Hepatocyte (in vitro differentiated cells): ENCODE measurements around the gene LRRC63. TPM values are rescaled to one million over a fixed set of nuclear protein-coding genes. Genes with fewer than 3 reads are reported as not detected.

ENCODE experiments used
- DNase-seq: peaks from one replicate; pipeline ENCODE4 v3.0.0-alpha.2; 2016; ENCODE audit warnings: low spot score
- H2AFZ ChIP-seq: fragments of 200-600 bp; sonication (generic); 2 replicates; pipeline ENCODE4 v1.6.0; 2016; ENCODE audit warnings: antibody characterized with exemption, mild to moderate bottlenecking
- H3K27ac ChIP-seq: fragments of 200-600 bp; sonication (generic); 2 replicates; pipeline ENCODE4 v1.5.1; 2016; ENCODE audit warnings: mild to moderate bottlenecking
- H3K27me3 ChIP-seq: fragments of 200-600 bp; sonication (generic); 2 replicates; pipeline ENCODE4 v1.6.1; 2016
- H3K36me3 ChIP-seq: fragments of 200-600 bp; sonication (generic); replicated peaks from 2 replicates; pipeline ENCODE4 v1.5.1; 2016; ENCODE audit warnings: low read depth; ENCODE audit not compliant: insufficient read depth
- H3K4me1 ChIP-seq: fragments of 200-600 bp; sonication (generic); 2 replicates; pipeline ENCODE4 v1.5.1; 2016; ENCODE audit warnings: mild to moderate bottlenecking, moderate library complexity; ENCODE audit not compliant: insufficient read depth
- H3K4me2 ChIP-seq: fragments of 200-600 bp; sonication (generic); 2 replicates; pipeline ENCODE4 v1.6.0; 2016
- H3K4me3 ChIP-seq: fragments of 200-600 bp; sonication (generic); 2 replicates; pipeline ENCODE4 v1.5.1; 2016; ENCODE audit warnings: mild to moderate bottlenecking
- H3K79me2 ChIP-seq: fragments of 200-600 bp; sonication (generic); 2 replicates; pipeline ENCODE4 v1.6.0; 2017; ENCODE audit warnings: mild to moderate bottlenecking
- H3K9me2 ChIP-seq: fragments of 200-600 bp; sonication (generic); replicated peaks from 2 replicates; pipeline ENCODE4 v1.6.0; 2017; ENCODE audit warnings: mild to moderate bottlenecking; ENCODE audit not compliant: insufficient read depth
- H3K9me3 ChIP-seq: fragments of 200-600 bp; sonication (generic); 2 replicates; pipeline ENCODE4 v1.5.1; 2016; ENCODE audit warnings: low read depth, mild to moderate bottlenecking
- H4K20me1 ChIP-seq: fragments of 200-600 bp; sonication (generic); 2 replicates; pipeline ENCODE4 v1.6.0; 2016; ENCODE audit warnings: mild to moderate bottlenecking; ENCODE audit not compliant: insufficient read depth, poor library complexity, severe bottlenecking
- CTCF ChIP-seq: fragments of 200-600 bp; sonication (generic); IDR thresholded peaks from 2 replicates; pipeline ENCODE4 v1.5.1; 2016; ENCODE audit warnings: antibody characterized with exemption, mild to moderate bottlenecking; ENCODE audit not compliant: poor library complexity
- EZH2 ChIP-seq: fragments of 200-600 bp; sonication (generic); IDR thresholded peaks from 2 replicates; pipeline ENCODE4 v1.6.1; 2016; ENCODE audit warnings: antibody characterized with exemption, mild to moderate bottlenecking, borderline replicate concordance
- EZH2phosphoT487 ChIP-seq: fragments of 200-600 bp; sonication (generic); IDR thresholded peaks from one replicate; pipeline ENCODE4 v1.6.1; 2018; ENCODE audit warnings: antibody characterized with exemption, mild to moderate bottlenecking, low read depth, moderate library complexity; ENCODE audit not compliant: unreplicated experiment, severe bottlenecking
- WGBS: methylation state at CpG from one replicate; pipeline ENCODE4 v1.1.6; 2016; ENCODE audit warnings: low lambda C conversion rate; ENCODE audit errors: missing lambda C conversion rate; 5-methylcytosine and 5-hydroxymethylcytosine counted together
- polyA plus RNA-seq: library from polyadenylated mRNA; unstranded; fragments of >200 nt; fragmentation: Nextera tagmentation; extraction: Ambion mirVana; gene quantifications from 2 replicates; pipeline ENCODE4 v1.2.1, GENCODE V29; 2016
- total RNA-seq: library from RNA; depleted of rRNA; stranded (reverse); fragments of >200 nt; gene quantifications from 2 replicates; pipeline ENCODE4 v1.2.3, GENCODE V29; 2014

LRRC63 gene
- total and polyA plus RNA-seq, 2 experiments from 2014 or later: not detected

GRCh38 chr13:46185634-46186033, 26.1 kb upstream of the LRRC63 start:
- H3K36me3 ChIP-seq: no peaks in the 10 kb centered on the region
- no peak overlapping the region for H2AFZ ChIP-seq
- H3K4me3 ChIP-seq: no peak overlapping the region
- no peaks in the 10 kb centered on the region for H3K9me3 ChIP-seq
- no peaks in the 10 kb centered on the region for H3K27me3 ChIP-seq
- H3K4me1 ChIP-seq: no peaks in the 10 kb centered on the region
- H3K27ac ChIP-seq: no peak overlapping the region
- TF ChIP-seq CTCF: no peak
- H3K79me2 ChIP-seq: no peaks in the 10 kb centered on the region
- no peak overlapping the region for H3K4me2 ChIP-seq
- 75% methylated on average over 4 of the region's 4 CpGs for WGBS
- H3K9me2 ChIP-seq: no peaks in the 10 kb centered on the region
- H4K20me1 ChIP-seq: no peaks in the 10 kb centered on the region
- DNase-seq: no peak

- TF ChIP-seq EZH2: no peak
- TF ChIP-seq EZH2phosphoT487: no peak
- TF ChIP-seq CTCF: no peak
- H3K4me2 ChIP-seq: no peak overlapping the region
- no peaks in the 10 kb centered on the region for H3K9me2 ChIP-seq
- H4K20me1 ChIP-seq: no peaks in the 10 kb centered on the region
- H3K27me3 ChIP-seq: no peaks in the 10 kb centered on the region
- H3K79me2 ChIP-seq: no peaks in the 10 kb centered on the region
- no peaks in the 10 kb centered on the region for H3K36me3 ChIP-seq
- DNase-seq: no peak
- no peaks in the 10 kb centered on the region for H3K4me1 ChIP-seq
- WGBS: 4% methylated on average over 1 of the region's 1 CpG
- H3K27ac ChIP-seq: no peak overlapping the region
- no peak overlapping the region for H2AFZ ChIP-seq
- no peaks in the 10 kb centered on the region for H3K9me3 ChIP-seq
- H3K4me3 ChIP-seq: no peak overlapping the region
These were observed 19.3 kb upstream of the LRRC63 start for GRCh38 chr13:46192412-46192811.

DNA sequence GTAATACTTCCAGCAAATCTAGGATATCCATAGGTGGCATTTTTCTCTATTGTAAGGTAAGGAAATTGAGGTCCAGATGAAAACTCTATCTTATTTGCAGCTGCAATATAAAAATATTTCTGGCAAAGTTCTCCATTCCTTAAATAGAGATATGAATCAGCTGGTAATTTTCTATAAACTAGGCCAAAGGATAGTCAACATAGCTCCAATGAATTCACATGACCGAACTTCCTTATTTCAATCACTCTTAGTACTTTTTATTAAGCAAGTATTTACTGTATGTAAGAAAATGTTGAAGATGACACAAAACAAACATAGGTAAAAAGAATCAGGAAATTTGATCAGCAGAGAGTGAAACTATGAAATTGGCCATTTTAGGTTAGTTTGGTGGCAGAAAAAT, 16.7 kb upstream of the LRRC63 start:
- Histone ChIP-seq H3K9me2 (no peaks in the 10 kb centered on the region), H3K79me2 (no peaks in the 10 kb centered on the region), H3K27ac (no peak overlapping the region), H4K20me1 (no peaks in the 10 kb centered on the region), H3K4me2 (no peak overlapping the region), H3K4me1 (no peaks in the 10 kb centered on the region), H3K36me3 (no peaks in the 10 kb centered on the region), H3K9me3 (no peaks in the 10 kb centered on the region), H3K27me3 (no peaks in the 10 kb centered on the region), H2AFZ (no peak overlapping the region), H3K4me3 (no peak overlapping the region)
- 93% methylated on average over 1 of the region's 1 CpG for WGBS
- no peak for TF ChIP-seq CTCF
- no peak for TF ChIP-seq EZH2
- TF ChIP-seq EZH2phosphoT487: no peak
- no peak for DNase-seq

GRCh38 chr13:46197299-46198048, 14.3 kb upstream of the LRRC63 start:
- Histone ChIP-seq H3K4me3 (no peak overlapping the region), H3K27me3 (no peaks in the 10 kb centered on the region), H3K36me3 (no peaks in the 10 kb centered on the region), H3K9me3 (no peaks in the 10 kb centered on the region), H4K20me1 (no peaks in the 10 kb centered on the region), H2AFZ (no peak overlapping the region), H3K4me2 (no peak overlapping the region), H3K27ac (no peak overlapping the region), H3K4me1 (no peaks in the 10 kb centered on the region), H3K9me2 (no peaks in the 10 kb centered on the region), H3K79me2 (no peaks in the 10 kb centered on the region)
- peak; percentile 15 for DNase-seq
- WGBS: 70% methylated on average over 4 of the region's 4 CpGs
- TF ChIP-seq EZH2phosphoT487: no peak
- no peak for TF ChIP-seq CTCF
- no peak for TF ChIP-seq EZH2
